A673 (cell line): ENCODE measurements around the gene RELT.

Source experiments
- EZH2 ChIP-seq: fragments of 200-600 bp; sonication (generic); IDR thresholded peaks from 2 replicates; pipeline ENCODE4 v1.6.1; 2017; ENCODE audit warnings: borderline replicate concordance, low read depth, mild to moderate bottlenecking, mixed read lengths, antibody characterized with exemption, low read length; ENCODE audit not compliant: poor library complexity, severe bottlenecking
- TF ChIP-seq, protein P1 (sequence below): fragments of 300-800, 200-600 bp; sonication (generic); conservative IDR thresholded peaks from 2 replicates; pipeline ENCODE4 v1.5.1; 2017; ENCODE audit warnings: low read depth, mild to moderate bottlenecking, antibody characterized with exemption, low read length, moderate library complexity, mixed read lengths

DNA sequence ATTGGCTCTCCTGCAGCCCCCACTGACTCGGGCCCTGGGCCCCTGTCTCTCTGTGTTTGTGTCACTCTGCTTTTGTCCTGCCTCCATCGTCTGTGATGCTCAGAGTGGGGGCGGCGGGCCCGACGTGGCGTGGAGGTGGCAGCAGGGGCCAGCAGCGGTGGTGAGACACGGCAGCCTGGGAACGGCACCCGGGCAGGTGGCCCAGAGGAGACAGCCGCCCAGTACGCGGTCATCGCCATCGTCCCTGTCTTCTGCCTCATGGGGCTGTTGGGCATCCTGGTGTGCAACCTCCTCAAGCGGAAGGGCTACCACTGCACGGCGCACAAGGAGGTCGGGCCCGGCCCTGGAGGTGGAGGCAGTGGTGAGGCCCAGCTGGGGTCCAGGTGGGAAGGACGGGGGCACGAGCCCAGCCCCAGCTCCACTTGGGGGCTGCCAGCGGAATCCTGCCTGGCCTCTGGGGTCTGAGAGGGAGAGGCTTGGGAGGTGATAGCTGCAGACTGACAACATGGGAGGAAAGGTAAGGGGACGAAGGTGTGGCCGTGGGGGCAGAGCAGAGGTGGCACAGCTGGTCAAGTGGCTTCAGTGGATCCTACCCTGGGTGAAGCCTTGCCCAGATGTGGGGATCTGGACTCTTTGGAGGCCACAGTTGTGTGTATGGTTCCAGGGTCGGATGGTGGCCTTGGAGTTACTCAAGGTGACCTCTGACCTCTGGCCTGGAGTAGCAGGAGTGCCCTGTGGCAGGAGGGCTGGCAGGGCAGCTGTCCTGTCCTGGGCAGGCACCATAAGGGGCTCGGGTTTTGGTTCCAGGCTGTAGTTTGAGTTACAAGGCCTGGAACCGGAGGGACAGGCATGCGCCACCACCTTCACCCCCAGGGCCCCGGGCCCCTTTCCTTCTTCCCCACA is 16.2 kb downstream of the RELT start:
- TF ChIP-seq, protein P1, sequence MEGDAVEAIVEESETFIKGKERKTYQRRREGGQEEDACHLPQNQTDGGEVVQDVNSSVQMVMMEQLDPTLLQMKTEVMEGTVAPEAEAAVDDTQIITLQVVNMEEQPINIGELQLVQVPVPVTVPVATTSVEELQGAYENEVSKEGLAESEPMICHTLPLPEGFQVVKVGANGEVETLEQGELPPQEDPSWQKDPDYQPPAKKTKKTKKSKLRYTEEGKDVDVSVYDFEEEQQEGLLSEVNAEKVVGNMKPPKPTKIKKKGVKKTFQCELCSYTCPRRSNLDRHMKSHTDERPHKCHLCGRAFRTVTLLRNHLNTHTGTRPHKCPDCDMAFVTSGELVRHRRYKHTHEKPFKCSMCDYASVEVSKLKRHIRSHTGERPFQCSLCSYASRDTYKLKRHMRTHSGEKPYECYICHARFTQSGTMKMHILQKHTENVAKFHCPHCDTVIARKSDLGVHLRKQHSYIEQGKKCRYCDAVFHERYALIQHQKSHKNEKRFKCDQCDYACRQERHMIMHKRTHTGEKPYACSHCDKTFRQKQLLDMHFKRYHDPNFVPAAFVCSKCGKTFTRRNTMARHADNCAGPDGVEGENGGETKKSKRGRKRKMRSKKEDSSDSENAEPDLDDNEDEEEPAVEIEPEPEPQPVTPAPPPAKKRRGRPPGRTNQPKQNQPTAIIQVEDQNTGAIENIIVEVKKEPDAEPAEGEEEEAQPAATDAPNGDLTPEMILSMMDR = no peak
- TF ChIP-seq EZH2 = no peak
